B cell (primary cell): Measurements from ENCODE around the gene HS3ST3A1. TPM values are rescaled to one million over a fixed set of nuclear protein-coding genes. Genes with fewer than 3 reads are reported as not detected.

Experiments used
- ATAC-seq: fragments of 200-7000 bp; cut with Tn5 transposase; one replicate; pipeline ENCODE4 v1.10.0; 2021; ENCODE audit warnings: low read depth, mild to moderate bottlenecking, moderate number of reproducible peaks, moderate library complexity
- CTCF ChIA-PET: fragments of 350-600 bp; sonication (Branson Sonifier 250); formaldehyde crosslinking; loops from one replicate; lab custom pipeline; 2021; ENCODE audit warnings: antibody characterized with exemption, inconsistent platforms; lab: Charles Lee
- POLR2A ChIA-PET: fragments of 350-600 bp; sonication (Branson Sonifier 250); formaldehyde crosslinking; loops from one replicate; lab custom pipeline; 2021; ENCODE audit warnings: antibody characterized with exemption; lab: Charles Lee
- DNase-seq: peaks from one replicate; pipeline ENCODE4 v3.0.0; 2013
- H2AFZ ChIP-seq: 2 replicates; pipeline ENCODE4 v1.6.1; 2012; ENCODE audit warnings: mild to moderate bottlenecking, low read depth, low read length; ENCODE audit not compliant: insufficient read depth, poor library complexity, severe bottlenecking
- H3K27ac ChIP-seq, 2 donors: 1 replicate in 1 of 2; 2 replicates in 1 of 2; pipeline ENCODE4 v1.5.1; 2012 to 2013; ENCODE audit warnings: low read length in 2 of 2, mild to moderate bottlenecking in 2 of 2, moderate library complexity in 1 of 2
- H3K27me3 ChIP-seq, 4 experiments: fragments of 200-600 bp in 1 of 4; sonication (generic) in 1 of 4; replicated peaks in 1 of 4; 1 replicate in 2 of 4; 2 replicates in 2 of 4; pipeline versions ENCODE4 v1.6.1 to v1.7.0; 2013 to 2016; ENCODE audit warnings: low read length in 3 of 4, mild to moderate bottlenecking in 2 of 4, mixed read lengths in 1 of 4, moderate library complexity in 1 of 4; ENCODE audit not compliant: insufficient read depth in 4 of 4, control insufficient read depth in 3 of 4; ENCODE audit errors: control extremely low read depth in 1 of 4
- H3K36me3 ChIP-seq, 2 experiments: replicated peaks in 1 of 2; 1 replicate in 1 of 2; 2 replicates in 1 of 2; pipeline versions ENCODE4 v1.6.1 to v1.7.1; 2013; ENCODE audit warnings: low read length in 1 of 2; ENCODE audit not compliant: insufficient read depth in 2 of 2, control insufficient read depth in 1 of 2; ENCODE audit errors: control extremely low read depth in 1 of 2, extremely low read depth in 1 of 2
- H3K4me1 ChIP-seq, 2 donors: fragments of 200-600 bp in 1 of 2; sonication (generic) in 1 of 2; 1 replicate in 1 of 2; 2 replicates in 1 of 2; pipeline versions ENCODE4 v1.5.1 to v1.6.1; 2013 to 2017; ENCODE audit warnings: low read length in 2 of 2; ENCODE audit not compliant: control insufficient read depth in 2 of 2, insufficient read depth in 2 of 2
- H3K4me2 ChIP-seq: replicated peaks from 2 replicates; pipeline ENCODE3; 2012; ENCODE audit warnings: mild to moderate bottlenecking, low read depth, low read length; ENCODE audit not compliant: poor library complexity, severe bottlenecking
- H3K4me3 ChIP-seq, 5 experiments: fragments of 200-600 bp in 1 of 5; sonication (generic) in 1 of 5; 1 replicate in 3 of 5; 2 replicates in 2 of 5; pipeline versions ENCODE4 v1.5.1 to v1.7.0; 2011 to 2016; ENCODE audit warnings: low read length in 4 of 5, mild to moderate bottlenecking in 4 of 5, low read depth in 2 of 5, control low read depth in 1 of 5, moderate library complexity in 1 of 5; ENCODE audit not compliant: insufficient read depth in 1 of 5; ENCODE audit errors: control extremely low read depth in 1 of 5, extremely low read depth in 1 of 5
- H3K79me2 ChIP-seq: fragments of 200-600 bp; sonication (generic); one replicate; pipeline ENCODE4 v1.6.0; 2016; ENCODE audit warnings: low read length; ENCODE audit not compliant: control insufficient read depth, insufficient read depth
- H3K9ac ChIP-seq: fragments of 200-600 bp; sonication (generic); 2 replicates; pipeline ENCODE4 v1.6.1; 2017; ENCODE audit warnings: mild to moderate bottlenecking, low read length, moderate library complexity
- H3K9me3 ChIP-seq, 3 donors: one replicate each; pipeline versions ENCODE4 v1.6.1 to v1.7.1; 2013; ENCODE audit warnings: low read length in 2 of 3; ENCODE audit not compliant: control insufficient read depth in 2 of 3, insufficient read depth in 1 of 3; ENCODE audit errors: control extremely low read depth in 1 of 3
- H4K20me1 ChIP-seq: 2 replicates; pipeline ENCODE4 v1.6.0; 2012; ENCODE audit warnings: mild to moderate bottlenecking, low read length; ENCODE audit not compliant: insufficient read depth, control insufficient read depth, poor library complexity, severe bottlenecking
- H3K27ac Mint-ChIP-seq: one replicate; pipeline ENCODE4 v1.8.0; 2021; ENCODE audit warnings: mixed read lengths
- H3K27me3 Mint-ChIP-seq: one replicate; pipeline ENCODE4 v1.8.0; 2021; ENCODE audit warnings: mixed read lengths
- H3K4me1 Mint-ChIP-seq: one replicate; pipeline ENCODE4 v1.8.0; 2021; ENCODE audit warnings: mixed read lengths
- H3K4me3 Mint-ChIP-seq: one replicate; pipeline ENCODE4 v1.8.0; 2021; ENCODE audit warnings: mixed read lengths
- H3K9me3 Mint-ChIP-seq: one replicate; pipeline ENCODE4 v1.8.0; 2022; ENCODE audit warnings: mixed read lengths; ENCODE audit not compliant: insufficient read depth
- CTCF ChIP-seq: fragments of 200-600 bp; IDR thresholded peaks from one replicate; pipeline ENCODE4 v1.8.0; 2022; ENCODE audit warnings: antibody characterized with exemption, mild to moderate bottlenecking
- EZH2 ChIP-seq: IDR thresholded peaks from 2 replicates; pipeline ENCODE4 v1.6.1; 2012; ENCODE audit warnings: borderline replicate concordance, low read depth, mild to moderate bottlenecking, moderate library complexity, low read length; ENCODE audit not compliant: insufficient read depth, poor library complexity, severe bottlenecking
- WGBS: methylation state at CpG from one replicate; pipeline ENCODE4 v1.1.5; 2013; ENCODE audit warnings: missing lambda C conversion rate; ENCODE audit not compliant: insufficient coverage; 5-methylcytosine and 5-hydroxymethylcytosine counted together
- intact Hi-C: fragments of 100-400 bp; cut with micrococcal nuclease; formaldehyde crosslinking; loops from one replicate; pipeline ENCODE4 v1.10.0; 2022
- polyA plus RNA-seq: library from polyadenylated mRNA; depleted of rRNA; stranded (reverse); fragments of >200 nt; gene quantifications from 2 replicates; pipeline ENCODE4 v1.2.3, GENCODE V29; 2012
- total RNA-seq, 2 donors: library from RNA; stranded (reverse); fragments of 120-200 nt in 1 of 2; gene quantifications; 1 replicate in 1 of 2; 2 replicates in 1 of 2; pipeline versions ENCODE4 v1.2.3 to v1.2.4, GENCODE V29; 2013 to 2022

Gene HS3ST3A1
- total and polyA plus RNA-seq, 2 donors (not counting 1 experiment from before 2014, with no cell fraction given), result 0.17 to 0.75 TPM

GRCh38 chr17:13490906-13491482 lies 110.7 kb downstream of the HS3ST3A1 start:
- POLR2A ChIA-PET, result no interaction called here
- intact Hi-C loops, result no loop called here

GRCh38 chr17:13490427-13490826 lies 111.3 kb downstream of the HS3ST3A1 start:
- no peak overlapping the region for H3K27ac Mint-ChIP-seq
- no peak overlapping the region for H3K4me3 ChIP-seq
- no peak overlapping the region for H2AFZ ChIP-seq
- no peaks in the 10 kb centered on the region for H3K36me3 ChIP-seq
- WGBS, result 100% methylated on average over 1 of the region's 3 CpGs
- no peaks in the 10 kb centered on the region for H3K9me3 Mint-ChIP-seq
- no peak overlapping the region for H3K27ac ChIP-seq
- H3K4me1 Mint-ChIP-seq, result peaks cover 2% of the 10 kb centered on the region
- H3K4me2 ChIP-seq, result no peak overlapping the region
- H3K9ac ChIP-seq, result no peak overlapping the region
- H4K20me1 ChIP-seq, result no peaks in the 10 kb centered on the region
- ATAC-seq (no peak), DNase-seq (no peak)
- TF ChIP-seq CTCF, result no peak
- TF ChIP-seq EZH2, result no peak
- H3K27me3 Mint-ChIP-seq, result peaks cover 4% of the 10 kb centered on the region
- ChIA-PET CTCF (no interaction called here), POLR2A (no interaction called here)
- H3K4me1 ChIP-seq, result no peaks in the 10 kb centered on the region
- intact Hi-C loops, result no loop called here
- H3K4me3 Mint-ChIP-seq, result no peak overlapping the region
- no peaks in the 10 kb centered on the region for H3K79me2 ChIP-seq
- H3K9me3 ChIP-seq, result no peaks in the 10 kb centered on the region
- no peaks in the 10 kb centered on the region for H3K27me3 ChIP-seq

More at GRCh38 chr17:13490906-13491482, 110.7 kb downstream of the HS3ST3A1 start:
- WGBS, result 44% methylated on average over 2 of the region's 5 CpGs
- H3K27me3 Mint-ChIP-seq, result peaks cover 3% of the 10 kb centered on the region
- no peaks in the 10 kb centered on the region for H3K36me3 ChIP-seq
- no peak overlapping the region for H3K4me3 Mint-ChIP-seq
- H3K27ac ChIP-seq, result no peak overlapping the region
- no peaks in the 10 kb centered on the region for H3K9me3 ChIP-seq
- no peaks in the 10 kb centered on the region for H3K4me1 ChIP-seq
- no peak overlapping the region for H3K27ac Mint-ChIP-seq
- no peak overlapping the region for H3K4me3 ChIP-seq
- ATAC-seq, result no peak
- H3K4me2 ChIP-seq, result no peak overlapping the region
- H3K27me3 ChIP-seq, result no peaks in the 10 kb centered on the region
- H2AFZ ChIP-seq, result no peak overlapping the region
- no peak for DNase-seq
- TF ChIP-seq CTCF (no peak), EZH2 (no peak)
- H3K79me2 ChIP-seq, result no peaks in the 10 kb centered on the region
- H4K20me1 ChIP-seq, result no peaks in the 10 kb centered on the region
- H3K9me3 Mint-ChIP-seq, result no peaks in the 10 kb centered on the region
- CTCF ChIA-PET, result no interaction called here
- peaks cover 2% of the 10 kb centered on the region for H3K4me1 Mint-ChIP-seq
- no peak overlapping the region for H3K9ac ChIP-seq
